Body of pancreas (tissue), 4 donors: ENCODE data around the gene GPX7. TPM values are rescaled to one million over a fixed set of nuclear protein-coding genes. Genes with fewer than 3 reads are reported as not detected.

Experiments
- ATAC-seq: fragments of 150-250 bp; one replicate; pipeline ENCODE4 v1.9.1; 2016
- DNase-seq, 4 donors: peaks; one replicate each; pipeline ENCODE4 v3.0.0-alpha.2; 2019
- H3K27ac ChIP-seq, 4 donors: fragments of 200-600 bp; sonication (generic); 1 replicate in 3 of 4; 2 replicates in 1 of 4; pipeline versions ENCODE4 v1.5.1 to v1.6.1; 2016 to 2019; ENCODE audit warnings: mild to moderate bottlenecking in 1 of 4, mixed read lengths in 1 of 4, moderate library complexity in 1 of 4
- H3K27me3 ChIP-seq, 2 donors: fragments of 200-600 bp; sonication (generic); one replicate each; pipeline ENCODE4 v1.6.0; 2016; ENCODE audit warnings: mild to moderate bottlenecking in 1 of 2
- H3K36me3 ChIP-seq, 2 donors: fragments of 200-600 bp; sonication (generic); replicated peaks in 1 of 2; 2 replicates each; pipeline ENCODE4 v1.5.1; 2016; ENCODE audit warnings: low read depth in 2 of 2; ENCODE audit not compliant: insufficient read depth in 1 of 2
- H3K4me1 ChIP-seq: fragments of 200-600 bp; sonication (generic); one replicate; pipeline ENCODE4 v1.6.0; 2016
- H3K4me3 ChIP-seq, 2 donors: fragments of 200-600 bp; sonication (generic); 1 replicate in 1 of 2; 2 replicates in 1 of 2; pipeline ENCODE4 v1.5.1; 2016 to 2019
- H3K9me3 ChIP-seq, 3 donors: fragments of 200-600 bp; sonication (generic); 1 replicate in 2 of 3; 2 replicates in 1 of 3; pipeline ENCODE4 v1.5.1; 2016
- POLR2A ChIP-seq, 3 donors: fragments of 450-650 bp; IDR thresholded peaks; one replicate each; pipeline ENCODE4 v1.6.1; 2016; ENCODE audit warnings: antibody characterized with exemption in 3 of 3, mild to moderate bottlenecking in 2 of 3
- WGBS, 2 donors: methylation state at CpG; one replicate each; pipeline ENCODE4 v1.1.5; 2017; 5-methylcytosine and 5-hydroxymethylcytosine counted together
- intact Hi-C: fragments of 100-400 bp; cut with DNase I; formaldehyde crosslinking; loops from one replicate; pipeline ENCODE4 v1.15.1; 2023
- total RNA-seq, 2 donors: library from RNA; depleted of rRNA; stranded (reverse); fragments of >200 nt; gene quantifications; one replicate each; pipeline ENCODE4 v1.1.0, GENCODE V29; 2016
- TF ChIP-seq, protein P1 (sequence below), 7 experiments: fragments of 450-650 bp in 4 of 7; fragments of 200-600 bp in 3 of 7; sonication (generic) in 3 of 7; IDR thresholded peaks; one replicate each; pipeline ENCODE4 v1.5.1; 2016 to 2019; ENCODE audit warnings: antibody characterized with exemption in 7 of 7

GPX7 gene
- total RNA-seq, 2 donors from 2014 or later = 9.6 to 22.1 TPM

- no peaks in the 10 kb centered on the region for H3K4me1 ChIP-seq
- H3K9me3 ChIP-seq = no peaks in the 10 kb centered on the region
- no peak overlapping the region for H3K27ac ChIP-seq
- H3K36me3 ChIP-seq = no peaks in the 10 kb centered on the region
- WGBS, 2 donors = 78 to 86% methylated on average over 4 of the region's 4 CpGs
- ATAC-seq = no peak
- H3K4me3 ChIP-seq = no peak overlapping the region
- DNase-seq = no peak
- no peaks in the 10 kb centered on the region for H3K27me3 ChIP-seq
- intact Hi-C loops = no loop called here
- TF ChIP-seq POLR2A (IDR thresholded peaks at IDR 0.05) = no peak
- TF ChIP-seq, protein P1, sequence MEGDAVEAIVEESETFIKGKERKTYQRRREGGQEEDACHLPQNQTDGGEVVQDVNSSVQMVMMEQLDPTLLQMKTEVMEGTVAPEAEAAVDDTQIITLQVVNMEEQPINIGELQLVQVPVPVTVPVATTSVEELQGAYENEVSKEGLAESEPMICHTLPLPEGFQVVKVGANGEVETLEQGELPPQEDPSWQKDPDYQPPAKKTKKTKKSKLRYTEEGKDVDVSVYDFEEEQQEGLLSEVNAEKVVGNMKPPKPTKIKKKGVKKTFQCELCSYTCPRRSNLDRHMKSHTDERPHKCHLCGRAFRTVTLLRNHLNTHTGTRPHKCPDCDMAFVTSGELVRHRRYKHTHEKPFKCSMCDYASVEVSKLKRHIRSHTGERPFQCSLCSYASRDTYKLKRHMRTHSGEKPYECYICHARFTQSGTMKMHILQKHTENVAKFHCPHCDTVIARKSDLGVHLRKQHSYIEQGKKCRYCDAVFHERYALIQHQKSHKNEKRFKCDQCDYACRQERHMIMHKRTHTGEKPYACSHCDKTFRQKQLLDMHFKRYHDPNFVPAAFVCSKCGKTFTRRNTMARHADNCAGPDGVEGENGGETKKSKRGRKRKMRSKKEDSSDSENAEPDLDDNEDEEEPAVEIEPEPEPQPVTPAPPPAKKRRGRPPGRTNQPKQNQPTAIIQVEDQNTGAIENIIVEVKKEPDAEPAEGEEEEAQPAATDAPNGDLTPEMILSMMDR (IDR thresholded peaks at IDR 0.05) = no peak
Observed at GRCh38 chr1:52641307-52641706, 39.1 kb downstream of the GPX7 start.

DNA sequence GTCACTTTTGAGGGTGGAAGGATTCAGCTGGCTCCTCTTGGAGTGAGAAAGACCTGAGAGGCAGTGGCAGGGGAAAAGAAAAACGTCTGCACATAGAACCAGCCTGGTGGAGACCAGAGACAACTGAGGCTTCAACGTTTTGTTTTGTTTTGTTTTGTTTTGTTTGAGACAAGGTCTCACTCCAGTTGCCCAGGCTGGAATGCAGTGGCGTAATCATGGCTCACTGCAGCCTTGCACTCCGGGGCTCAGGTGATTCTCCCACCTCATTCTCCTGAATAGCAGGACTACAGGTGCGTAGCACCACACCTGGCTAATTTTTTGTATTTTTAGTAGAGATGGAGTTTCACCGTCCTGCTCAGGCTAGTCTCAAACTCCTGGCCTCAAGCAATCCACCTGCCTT is 43.1 kb downstream of the GPX7 start:
- no peaks in the 10 kb centered on the region for H3K9me3 ChIP-seq
- H3K4me1 ChIP-seq = no peaks in the 10 kb centered on the region
- DNase-seq (no peak), ATAC-seq (no peak)
- no peak overlapping the region for H3K4me3 ChIP-seq
- 69 to 76% methylated on average over 5 to 6 of the region's 6 CpGs for WGBS, 2 donors
- no peaks in the 10 kb centered on the region for H3K36me3 ChIP-seq
- H3K27ac ChIP-seq = no peak overlapping the region
- TF ChIP-seq POLR2A (IDR thresholded peaks at IDR 0.05) = no peak
- TF ChIP-seq, protein P1 (IDR thresholded peaks at IDR 0.05) = no peak
- no peaks in the 10 kb centered on the region for H3K27me3 ChIP-seq
- intact Hi-C loops = no loop called here

DNA sequence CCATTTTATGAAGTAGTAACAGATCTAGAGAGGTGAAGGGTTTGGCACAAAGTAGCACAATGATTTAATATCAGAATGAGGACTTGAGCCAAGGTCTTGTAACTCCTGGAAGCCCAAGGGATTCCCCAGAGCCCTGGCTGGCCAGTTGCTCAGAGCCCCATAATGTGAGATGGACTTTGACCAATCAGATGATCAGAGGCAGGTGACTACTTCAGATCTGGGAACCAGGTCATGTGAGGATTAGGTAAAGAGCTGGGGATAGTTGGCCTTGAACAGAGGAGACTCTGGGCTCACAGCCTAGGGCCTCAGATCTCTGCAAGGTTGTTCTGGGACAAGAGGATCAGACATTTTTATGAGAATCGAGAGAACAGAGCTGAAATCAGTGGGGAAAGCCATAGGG is 49.7 kb downstream of the GPX7 start:
- Histone ChIP-seq H3K27me3 (no peaks in the 10 kb centered on the region), H3K9me3 (no peaks in the 10 kb centered on the region), H3K4me3 (no peak overlapping the region), H3K4me1 (peaks cover 17% of the 10 kb centered on the region), H3K27ac (peak overlapping the region in 3 of 4 donors; percentile 35 to 59 (median 44)), H3K36me3 (no peaks in the 10 kb centered on the region)
- peak in 1 of 3 donors; percentile 13 for TF ChIP-seq POLR2A (IDR thresholded peaks at IDR 0.05)
- TF ChIP-seq, protein P1 (IDR thresholded peaks at IDR 0.05) = no peak
- intact Hi-C loops = no loop called here
- ATAC-seq = peak; percentile 98
- peak; percentile 67 to 86 (median 76) for DNase-seq
- WGBS, 2 donors = 19 to 40% methylated on average over 1 of the region's 1 CpG

- H3K9me3 ChIP-seq = no peaks in the 10 kb centered on the region
- H3K4me3 ChIP-seq = no peak overlapping the region
- DNase-seq (no peak), ATAC-seq (no peak)
- no peaks in the 10 kb centered on the region for H3K36me3 ChIP-seq
- no peak overlapping the region for H3K27ac ChIP-seq
- no peaks in the 10 kb centered on the region for H3K27me3 ChIP-seq
- intact Hi-C loops = no loop called here
- 89 to 97% methylated on average over 5 of the region's 5 CpGs for WGBS, 2 donors
- TF ChIP-seq, protein P1 (IDR thresholded peaks at IDR 0.05) = no peak
- no peak for TF ChIP-seq POLR2A (IDR thresholded peaks at IDR 0.05)
- H3K4me1 ChIP-seq = peaks cover 17% of the 10 kb centered on the region
Observed at GRCh38 chr1:52653207-52653849, 51.2 kb downstream of the GPX7 start.

DNA sequence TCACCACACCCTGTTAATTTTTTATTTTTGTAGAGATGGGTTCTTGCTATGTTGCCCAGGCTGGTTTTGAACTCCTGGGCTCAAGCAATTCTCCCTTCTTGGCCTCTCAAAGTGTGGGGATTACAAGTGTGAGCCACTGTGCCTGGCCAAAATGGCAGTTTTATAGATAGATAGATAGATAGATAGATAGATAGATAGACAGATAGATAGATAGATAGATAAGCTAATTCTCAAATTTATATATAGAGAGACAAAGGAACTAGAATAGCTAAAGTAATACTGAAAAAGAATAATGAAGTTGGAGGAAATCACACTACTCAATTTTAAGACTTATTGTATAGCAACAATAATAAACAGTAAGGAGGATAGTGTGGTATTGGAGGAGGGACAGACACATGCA is 51.9 kb downstream of the GPX7 start:
- Histone ChIP-seq H3K9me3 (no peaks in the 10 kb centered on the region), H3K27me3 (no peaks in the 10 kb centered on the region), H3K27ac (no peak overlapping the region), H3K36me3 (no peaks in the 10 kb centered on the region), H3K4me3 (no peak overlapping the region), H3K4me1 (peaks cover 17% of the 10 kb centered on the region)
- intact Hi-C loops = no loop called here
- DNase-seq (no peak), ATAC-seq (no peak)
- TF ChIP-seq POLR2A (IDR thresholded peaks at IDR 0.05) = no peak
- TF ChIP-seq, protein P1 (IDR thresholded peaks at IDR 0.05) = no peak
